GM03348 (cell line): ENCODE data around the gene TRMT10C.
"Not testable (repeated sequence)": the region's sequence is repeated elsewhere in the genome, so short reads cannot be mapped to it uniquely, and the experiment has no call there.

ENCODE experiments used
- DNase-seq: peaks from one replicate; pipeline ENCODE4 v3.0.0; 2012; ENCODE audit warnings: low spot score

The TRMT10C gene

DNA sequence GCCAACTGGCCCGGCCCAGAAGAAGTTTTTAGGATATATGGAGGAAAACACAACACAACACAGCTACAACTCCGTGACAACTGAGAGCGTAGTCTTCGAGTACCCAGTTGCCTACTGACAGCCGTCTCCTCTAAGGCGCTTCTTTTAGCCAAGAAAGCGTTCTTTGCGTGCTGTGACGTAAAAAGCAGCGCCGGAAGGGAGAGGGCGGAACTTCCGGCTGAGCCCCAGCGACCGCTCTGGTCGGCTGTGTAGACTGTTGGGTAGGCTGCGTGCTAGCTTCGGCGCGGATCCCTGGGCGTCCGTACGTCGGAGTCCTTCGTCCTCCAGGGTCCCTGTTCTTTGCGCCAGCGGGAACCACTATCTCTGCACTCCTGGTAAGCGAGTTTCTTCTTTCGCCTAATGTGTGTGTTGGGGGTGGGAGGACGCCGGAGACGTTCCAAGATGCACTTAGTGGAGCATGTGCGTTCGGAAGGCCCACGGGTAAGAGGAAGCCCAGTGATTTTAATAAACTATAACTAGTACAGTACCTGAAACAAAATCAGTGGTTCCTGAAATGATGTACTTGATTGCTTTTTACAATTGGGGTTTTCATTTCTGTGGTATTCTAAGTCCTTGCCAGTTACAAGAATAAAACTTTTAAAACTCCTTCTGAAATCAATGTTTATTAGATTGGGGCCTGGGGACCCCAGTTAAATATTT is at the start of gene TRMT10C:
Gene TRMT10C (plus strand): TSS at position 239 of the 699 bp plus-strand sequence. CDS start 2,914 bp downstream, outside the sequence.
- DNase-seq = peak; percentile 95

DNA sequence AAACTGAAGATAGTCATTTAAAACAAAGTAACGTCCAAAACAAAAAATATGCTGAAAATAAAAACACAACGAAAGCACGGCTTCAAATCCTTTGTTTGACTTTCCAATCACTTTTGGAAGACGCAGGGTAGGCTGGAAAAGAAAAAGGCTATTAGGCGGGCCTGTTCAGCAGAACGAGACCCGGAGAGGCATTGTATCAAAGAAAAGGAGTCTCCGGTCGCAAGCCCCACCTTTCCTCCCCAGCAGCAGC is 49.3 kb upstream of the TRMT10C start:
- no peak for DNase-seq

DNA sequence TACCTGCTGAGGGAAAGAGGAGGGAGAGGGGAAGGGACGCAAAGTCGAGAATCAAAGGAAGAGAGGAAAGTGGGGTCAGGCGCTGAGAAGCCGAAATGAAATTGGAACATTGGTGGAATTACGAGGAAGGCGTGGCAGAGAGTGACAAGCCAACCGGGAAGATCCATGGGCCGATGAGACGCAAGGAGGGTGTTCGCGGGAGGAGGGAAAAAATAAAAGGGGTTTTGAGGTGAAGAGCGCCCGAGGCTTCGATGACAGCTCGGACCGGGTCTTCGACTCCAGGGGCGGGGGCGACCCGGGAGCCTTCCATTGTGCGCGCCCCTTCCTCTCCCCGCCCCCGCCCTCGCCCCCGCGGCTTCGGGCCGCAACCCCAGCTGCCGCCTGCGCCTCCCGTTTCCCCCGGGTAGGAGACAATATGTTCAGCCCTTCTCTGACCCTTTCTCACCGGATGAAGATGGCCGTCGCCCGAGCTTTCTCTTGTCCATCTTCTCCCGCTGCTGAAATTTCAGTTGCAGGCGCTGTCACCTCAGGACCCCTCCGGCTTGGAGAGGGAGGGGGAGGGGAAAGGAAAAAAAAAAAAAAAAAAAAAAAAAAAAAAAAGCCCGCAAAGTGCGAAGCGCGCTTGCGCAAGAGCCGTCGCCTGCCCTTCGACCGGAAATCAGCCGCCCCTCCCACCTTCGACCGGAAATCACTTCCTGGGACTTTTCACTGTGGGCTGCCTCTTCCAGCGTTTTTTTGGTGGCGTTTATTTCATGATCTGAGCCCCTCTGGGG is 48.8 kb upstream of the TRMT10C start, which contains the start of gene SENP7:
Gene SENP7 (minus strand): TSS at position 567 of the 773 bp plus-strand sequence. CDS start 82 bp downstream, at position 485.
- DNase-seq = peak; percentile 94

DNA sequence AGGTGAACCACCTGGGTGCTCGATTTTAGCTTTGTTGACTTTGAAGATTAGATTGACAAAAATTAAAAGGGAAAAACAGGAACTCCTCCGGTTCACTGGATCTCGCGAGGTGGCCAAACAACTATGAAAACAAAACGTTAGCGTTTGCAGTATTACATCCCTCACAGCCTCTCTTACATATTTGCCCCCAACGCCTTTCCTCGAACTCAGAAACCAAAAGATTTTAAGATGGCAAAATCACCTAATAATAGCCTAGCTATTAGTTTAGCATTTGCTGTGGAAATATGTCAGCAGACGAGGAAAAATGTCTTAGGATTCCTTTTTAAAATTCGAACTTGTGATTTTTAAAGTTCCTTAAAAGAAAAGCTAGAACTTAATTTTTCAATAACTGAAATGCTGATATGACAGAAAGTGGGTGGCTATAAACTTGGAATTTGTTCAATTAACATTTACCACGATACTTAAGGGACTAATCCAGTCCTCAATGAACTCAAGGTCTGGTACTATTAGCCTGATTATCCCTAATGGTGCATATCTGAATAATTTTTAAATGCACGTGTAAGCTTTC is 48.2 kb upstream of the TRMT10C start:
- DNase-seq = peak; percentile 78

DNA sequence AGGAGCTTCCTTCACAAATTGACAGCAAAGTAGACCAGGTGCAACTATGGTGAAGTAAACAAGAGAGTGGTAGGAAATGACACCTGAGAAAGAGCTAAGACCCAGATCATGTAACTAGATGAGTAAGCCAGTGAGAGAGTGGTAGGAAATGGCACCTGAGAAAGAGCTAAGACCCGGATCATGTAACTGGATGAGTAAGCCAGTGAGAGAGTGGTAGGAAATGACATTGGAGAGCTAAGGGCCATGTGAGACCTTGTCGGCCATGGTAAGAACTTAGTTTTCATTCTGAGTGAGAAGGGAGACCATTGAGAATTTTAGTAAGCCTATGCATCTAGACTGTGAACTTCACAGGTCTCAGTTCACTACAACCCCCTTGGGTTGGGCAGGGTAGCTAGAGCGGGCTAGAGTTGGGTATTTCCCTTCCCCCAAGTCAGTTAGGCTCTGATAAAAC is 43.2 kb upstream of the TRMT10C start:
- no peak for DNase-seq

DNA sequence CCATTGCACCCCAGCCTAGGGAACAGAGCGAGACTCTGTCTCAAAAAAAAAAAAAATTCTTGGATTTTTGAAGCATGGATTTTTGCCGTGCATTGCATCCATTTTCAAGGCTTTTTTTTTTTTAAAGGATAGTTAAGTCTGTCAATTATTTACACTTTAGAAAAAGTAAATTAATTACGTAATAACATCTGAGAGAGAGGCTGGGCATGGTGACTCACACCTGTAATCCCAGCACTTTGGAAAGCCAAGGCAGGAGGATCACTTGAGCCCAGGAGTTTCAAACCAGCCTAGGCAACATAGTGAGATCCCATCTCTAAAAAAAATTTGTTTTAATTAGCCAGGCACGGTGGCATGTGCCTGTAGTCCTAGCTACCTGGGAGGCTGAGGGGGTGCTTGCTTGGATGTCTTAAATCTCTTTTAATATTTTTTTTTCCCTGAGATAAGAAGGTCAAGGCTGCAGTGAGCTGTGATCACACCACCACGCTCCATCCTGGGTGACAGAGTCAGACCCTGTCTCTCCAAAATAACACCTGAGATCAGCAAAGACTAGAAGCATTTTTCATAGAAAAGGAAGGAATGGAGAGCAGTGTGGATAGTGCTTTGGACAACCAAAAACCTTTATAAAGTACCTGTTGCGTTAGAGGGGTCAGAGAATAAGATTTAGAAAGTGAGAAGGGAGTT is 41.8 kb upstream of the TRMT10C start:
- no peak for DNase-seq

DNA sequence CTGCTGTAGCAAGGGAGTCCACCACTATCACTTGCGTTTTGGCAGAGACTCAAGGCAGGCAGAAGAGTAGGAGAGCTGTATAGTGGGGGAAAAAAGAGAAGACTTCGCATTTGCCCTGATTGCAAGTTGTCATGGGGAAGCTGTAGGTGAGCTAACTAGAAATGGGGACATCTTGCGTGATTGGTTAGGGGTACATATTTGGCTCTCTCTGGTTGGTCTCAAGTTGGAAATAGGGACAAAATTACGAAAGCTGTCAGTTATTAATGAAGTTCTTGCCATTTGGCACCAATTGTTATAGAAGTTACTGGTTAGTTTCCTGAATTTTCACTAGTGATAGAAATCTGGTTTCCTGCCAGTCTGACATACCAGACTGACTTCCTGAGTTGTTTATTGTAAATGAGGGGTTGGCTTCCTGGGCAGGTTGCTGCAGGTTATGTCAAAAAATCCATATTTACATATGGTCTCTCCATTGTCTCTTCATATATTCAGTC is 40.4 kb upstream of the TRMT10C start:
- no peak for DNase-seq

DNA sequence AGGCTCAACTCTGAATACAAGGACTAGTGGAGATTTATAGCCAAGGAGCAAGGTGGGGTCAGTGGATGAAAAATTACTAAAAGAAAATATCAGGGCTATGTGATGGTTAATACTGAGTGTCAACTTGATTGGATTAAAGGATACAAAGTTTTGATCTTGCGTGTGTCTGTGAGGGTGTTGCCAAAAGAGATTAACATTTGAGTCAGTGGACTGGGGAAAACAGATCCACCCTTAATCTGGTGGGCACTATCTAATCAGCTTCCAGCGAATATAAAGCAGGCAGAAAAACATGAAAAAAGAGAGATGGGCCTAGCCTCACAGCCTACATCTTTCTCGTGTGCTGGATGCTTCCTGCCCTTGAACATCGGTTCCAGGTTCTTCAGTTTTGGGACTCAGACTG is 34.2 kb upstream of the TRMT10C start:
- no peak for DNase-seq

DNA sequence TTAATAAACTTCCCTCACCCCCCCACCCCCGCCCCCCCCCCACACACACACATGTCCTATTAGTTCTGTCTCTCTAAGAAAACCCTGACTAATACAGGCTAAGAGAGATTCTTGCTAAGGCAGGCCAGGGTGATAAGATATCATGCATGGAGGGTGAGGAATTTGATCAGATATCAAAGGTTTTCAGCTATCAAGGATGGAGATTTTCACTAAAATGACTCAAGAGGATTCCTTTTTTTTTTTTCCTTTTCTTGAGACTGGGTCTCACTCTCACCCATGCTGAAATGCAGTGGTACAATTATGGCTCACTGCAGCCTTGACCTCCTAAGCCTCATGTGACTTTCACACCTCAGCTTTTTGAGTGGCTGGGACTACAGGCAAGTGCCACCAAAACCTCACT is 33.8 kb upstream of the TRMT10C start:
- DNase-seq = no peak

DNA sequence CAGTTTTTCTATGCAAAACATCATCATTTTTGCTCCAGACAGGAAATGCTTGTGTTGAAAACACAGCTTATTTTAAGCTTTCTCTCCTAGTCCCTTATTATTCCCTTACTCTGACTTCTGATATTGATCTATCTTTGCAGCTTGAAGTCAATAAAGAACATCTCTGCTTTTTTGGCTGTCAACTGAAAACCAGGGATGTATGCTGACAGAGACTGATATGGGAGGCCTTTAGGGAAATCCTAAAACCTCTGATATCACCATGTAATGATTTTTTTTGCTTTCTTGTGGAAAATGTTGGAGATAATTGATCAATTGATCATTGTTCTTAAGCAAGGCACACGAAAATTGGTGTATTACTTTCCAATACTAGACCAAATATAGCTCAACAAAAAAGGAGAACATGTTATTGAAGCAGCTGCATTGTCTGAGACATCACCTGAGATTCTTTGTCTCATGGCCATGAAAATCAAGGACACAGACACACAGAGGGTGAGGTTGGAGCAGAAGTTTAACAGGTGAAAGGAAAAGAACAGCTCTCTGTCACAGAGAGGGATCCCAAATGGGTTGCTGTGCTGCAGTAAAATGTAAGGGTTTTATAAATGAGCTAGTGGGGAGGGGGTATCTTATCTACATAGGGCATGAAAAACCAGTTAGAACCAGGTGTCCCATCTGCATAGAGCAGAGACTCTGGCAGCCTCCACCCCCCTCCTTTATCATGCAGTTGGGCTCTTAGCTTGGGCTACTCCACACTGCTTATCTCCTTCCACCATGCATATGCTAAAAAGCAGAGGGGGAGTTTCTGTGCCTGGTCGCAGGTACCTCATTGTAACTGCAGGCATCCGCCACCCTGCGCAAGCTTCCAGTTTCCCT is 31.6 kb upstream of the TRMT10C start:
- DNase-seq = no peak

DNA sequence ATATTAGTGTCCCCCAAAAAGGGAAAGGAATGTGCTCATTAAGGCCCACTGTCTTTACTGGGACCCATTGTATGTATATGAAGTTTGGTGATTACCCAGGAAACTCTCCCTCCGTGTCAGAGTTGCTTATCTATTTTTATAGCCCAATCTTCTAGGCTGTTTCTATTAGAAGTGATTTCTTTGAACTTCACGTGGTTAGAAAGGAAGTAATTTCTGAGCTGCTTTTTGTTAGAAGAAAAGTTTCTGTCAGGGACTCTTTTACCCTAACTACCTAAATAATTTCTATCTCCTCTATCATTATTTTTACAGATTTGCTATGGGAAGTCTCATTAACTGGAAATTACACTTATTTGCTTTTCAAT is 31.0 kb upstream of the TRMT10C start:
- DNase-seq = no peak

DNA sequence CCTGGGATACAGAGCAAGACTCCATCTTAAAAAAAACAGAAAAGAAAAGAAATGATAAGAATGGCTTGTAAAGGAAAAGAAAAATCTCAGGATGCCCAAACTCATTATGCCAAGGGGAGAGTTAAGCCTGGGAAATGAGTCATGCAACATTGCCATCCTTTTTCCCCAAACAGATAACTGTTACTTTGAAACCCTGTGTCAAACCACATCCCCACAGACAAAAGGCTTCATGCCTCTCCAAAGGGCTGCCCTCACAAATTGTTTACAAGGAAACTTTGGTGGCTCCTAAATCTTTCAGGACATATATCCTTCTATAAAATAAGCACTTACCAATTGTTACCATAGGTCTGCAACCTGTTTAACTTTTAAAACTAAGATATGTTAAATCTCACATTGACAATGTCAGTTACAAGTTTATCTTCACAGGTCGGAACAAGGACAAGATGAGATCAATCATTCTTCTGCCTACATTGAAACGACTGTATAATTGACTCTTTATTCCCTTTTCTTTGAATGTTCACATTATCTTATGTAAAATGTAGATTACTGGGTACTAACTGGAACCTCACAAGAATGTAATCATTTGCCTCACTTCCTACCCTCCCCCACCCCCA is 30.1 kb upstream of the TRMT10C start:
- no peak for DNase-seq

DNA sequence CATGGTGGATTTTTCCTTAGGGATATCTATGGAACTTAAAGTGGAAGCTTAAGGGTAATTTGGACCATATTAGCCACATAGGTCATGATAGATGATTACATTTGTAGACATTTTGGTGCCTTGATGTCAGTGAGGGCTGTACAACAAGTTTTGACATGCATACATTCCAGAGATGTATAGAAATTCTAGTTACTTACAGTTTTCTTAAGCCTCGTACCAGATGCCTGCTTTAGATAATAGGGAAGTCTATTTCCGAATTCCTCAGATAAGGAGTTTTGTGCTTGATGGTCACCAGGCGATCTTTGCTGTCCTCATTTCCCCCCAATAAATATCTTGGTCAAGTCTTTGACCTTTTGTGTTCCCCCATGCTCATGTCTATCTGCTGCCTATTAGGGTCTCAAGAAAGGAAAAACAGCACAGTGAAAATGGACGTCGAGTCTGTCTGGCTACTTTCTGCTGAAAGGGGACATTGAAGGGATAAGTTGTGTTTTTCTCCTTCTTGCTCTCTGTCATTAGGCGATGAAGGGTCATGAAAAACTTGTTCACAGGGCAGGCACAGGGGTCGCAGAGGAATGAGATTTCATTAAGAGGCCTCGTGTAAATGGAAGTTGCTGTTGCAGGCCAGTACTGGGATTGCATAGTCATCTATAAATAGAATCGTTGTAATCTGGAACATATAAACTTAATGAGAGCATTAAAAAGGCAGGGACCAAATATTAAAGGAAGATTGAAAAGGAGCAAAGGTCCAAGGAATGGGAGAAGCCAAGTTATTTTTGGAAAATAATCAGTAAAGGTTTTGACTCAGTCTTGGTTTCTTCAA is 28.7 kb upstream of the TRMT10C start:
- DNase-seq = no peak

DNA sequence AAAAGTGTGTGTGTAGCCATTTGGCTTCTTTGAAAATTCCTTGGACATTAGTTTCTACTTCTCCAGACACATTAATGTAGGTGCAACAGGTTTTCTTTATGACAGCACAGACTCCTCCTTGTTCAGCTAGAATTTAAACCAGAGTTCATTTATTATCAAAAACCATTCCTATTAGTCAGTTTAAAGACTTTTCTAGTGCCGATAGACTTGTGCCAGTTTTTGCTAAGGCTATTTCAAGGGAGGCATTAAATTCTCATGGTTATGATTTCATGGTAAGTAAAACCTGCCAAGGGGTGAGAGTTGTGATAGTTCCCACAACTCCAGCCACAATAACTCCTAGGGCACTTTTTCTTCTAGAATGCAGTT is 28.1 kb upstream of the TRMT10C start:
- DNase-seq = no peak

DNA sequence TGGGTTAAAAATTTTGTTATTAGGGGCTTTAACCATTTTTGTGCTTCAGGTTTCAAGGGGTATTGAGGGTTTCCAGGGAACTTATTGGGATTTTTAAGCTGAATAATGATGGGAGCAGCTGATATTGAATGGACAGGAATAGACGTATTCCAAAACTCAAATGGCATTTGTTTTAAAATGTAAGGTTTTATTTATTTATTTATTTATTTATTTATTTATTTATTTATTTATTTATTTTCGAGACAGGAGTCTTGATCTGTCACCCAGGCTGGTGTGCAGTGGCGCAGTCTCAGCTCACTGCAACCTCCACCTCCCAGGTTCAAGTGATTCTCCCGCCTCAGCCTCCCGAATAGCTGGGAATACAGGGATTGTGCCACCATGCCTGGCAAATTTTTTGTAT is 26.4 kb upstream of the TRMT10C start:
- no peak for DNase-seq

DNA sequence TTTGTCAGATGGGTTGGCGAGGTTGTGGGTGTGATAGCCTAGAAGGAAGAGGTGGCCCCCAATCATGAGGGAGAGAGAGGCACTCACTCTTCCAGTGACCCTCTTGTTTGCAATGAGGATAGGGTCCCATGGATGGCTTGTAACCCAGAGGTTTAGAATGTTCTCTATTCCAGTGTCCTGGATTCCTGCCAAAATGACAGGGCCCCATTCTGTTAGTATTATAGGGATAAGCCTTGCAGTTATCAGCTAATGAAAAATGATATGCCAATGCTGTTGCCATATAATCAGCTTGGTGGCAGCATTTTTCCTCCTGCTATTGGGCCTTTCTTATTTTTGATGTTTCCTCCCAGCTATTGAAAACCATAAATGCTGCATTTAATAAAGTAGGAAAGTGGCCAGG is 25.4 kb upstream of the TRMT10C start:
- no peak for DNase-seq

DNA sequence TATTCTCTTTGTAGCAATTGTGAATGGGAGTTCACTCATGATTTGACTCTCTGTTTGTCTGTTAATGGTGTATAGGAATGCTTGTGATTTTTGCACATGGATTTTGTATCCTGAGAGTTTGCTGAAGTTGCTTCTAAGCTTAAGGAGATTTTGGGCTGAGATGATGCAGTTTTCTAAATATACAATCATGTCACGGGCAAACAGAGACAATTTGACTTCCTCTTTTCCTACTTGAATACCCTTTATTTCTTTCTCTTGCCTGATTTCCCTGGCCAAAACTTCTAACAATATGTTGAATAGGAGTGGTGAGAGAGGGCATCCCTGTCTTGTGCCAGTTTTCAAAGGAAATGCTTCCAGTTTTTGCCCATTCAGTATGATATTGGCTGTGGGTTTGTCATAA is 24.7 kb upstream of the TRMT10C start:
- not testable (repeated sequence) for DNase-seq

DNA sequence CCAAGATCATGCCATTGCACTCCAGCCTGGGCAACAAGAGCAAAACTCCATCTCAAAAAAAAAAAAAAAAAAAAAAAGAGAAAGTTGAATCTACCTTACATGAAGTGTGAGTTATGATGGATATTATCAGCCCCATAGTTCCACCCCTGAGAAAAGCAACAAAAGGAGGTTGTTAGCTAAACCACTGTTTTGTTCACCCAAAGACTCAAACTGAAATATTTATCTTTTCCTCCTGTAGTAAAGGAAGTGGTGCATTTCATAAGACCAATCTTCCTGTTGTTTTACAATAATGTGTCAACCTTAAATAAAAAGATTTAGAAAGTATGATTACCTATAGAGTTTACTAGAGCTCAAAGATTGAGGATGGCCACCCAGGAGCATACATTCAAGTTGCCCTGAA is 18.7 kb upstream of the TRMT10C start:
- DNase-seq = no peak

DNA sequence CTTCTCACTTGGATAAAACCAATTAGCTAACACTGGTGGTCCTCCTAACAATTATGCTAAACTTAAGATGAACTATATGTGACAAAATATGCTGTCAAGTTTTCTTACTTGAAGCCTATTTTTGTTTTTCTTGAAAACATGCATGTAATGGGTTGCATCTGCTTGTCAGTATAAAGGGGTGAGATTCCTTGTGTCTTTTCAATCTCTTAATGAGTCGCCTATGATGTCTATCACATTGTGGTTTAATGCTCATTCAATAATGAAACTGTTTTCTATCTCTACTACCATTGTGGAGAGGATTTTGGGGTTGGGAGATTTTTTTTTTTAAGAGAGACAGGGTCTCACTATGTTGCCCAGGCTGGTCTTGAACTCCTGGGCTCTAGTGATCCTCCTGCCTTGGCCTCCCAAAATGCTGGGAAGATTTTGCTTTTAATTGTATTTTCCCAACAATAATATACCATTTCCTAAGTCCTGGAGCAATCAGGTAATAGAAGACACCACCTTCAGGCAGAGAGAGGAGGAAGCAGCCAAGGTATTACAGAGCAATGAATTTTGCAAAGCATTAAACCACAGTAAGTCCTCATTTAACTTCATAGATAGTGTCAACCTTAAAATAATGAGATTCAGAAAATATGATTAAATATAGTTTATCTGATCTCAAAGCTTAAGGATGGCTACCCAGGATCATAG is 17.4 kb upstream of the TRMT10C start:
- no peak for DNase-seq
